GM18867 (cell line): ENCODE results near the gene CALM3.
A peak's percentile ranks its signal among the peaks of the same experiment; 100 is the strongest.
"Not testable (repeated sequence)": the region's sequence is repeated elsewhere in the genome, so short reads cannot be mapped to it uniquely, and the experiment has no call there.

ENCODE experiments used
- ATAC-seq: cut with Tn5 transposase; IDR thresholded peaks from one replicate; pipeline ENCODE4 v1.9.1; 2021; ENCODE audit warnings: mild to moderate bottlenecking, moderate library complexity; ENCODE audit not compliant: unreplicated experiment

The CALM3 gene

GRCh38 chr19:46614114-46614722, 13.1 kb downstream of the CALM3 start:
- peak; percentile 58 for ATAC-seq

- no peak for ATAC-seq
These were observed 14.8 kb downstream of the CALM3 start for GRCh38 chr19:46615966-46616365.

DNA sequence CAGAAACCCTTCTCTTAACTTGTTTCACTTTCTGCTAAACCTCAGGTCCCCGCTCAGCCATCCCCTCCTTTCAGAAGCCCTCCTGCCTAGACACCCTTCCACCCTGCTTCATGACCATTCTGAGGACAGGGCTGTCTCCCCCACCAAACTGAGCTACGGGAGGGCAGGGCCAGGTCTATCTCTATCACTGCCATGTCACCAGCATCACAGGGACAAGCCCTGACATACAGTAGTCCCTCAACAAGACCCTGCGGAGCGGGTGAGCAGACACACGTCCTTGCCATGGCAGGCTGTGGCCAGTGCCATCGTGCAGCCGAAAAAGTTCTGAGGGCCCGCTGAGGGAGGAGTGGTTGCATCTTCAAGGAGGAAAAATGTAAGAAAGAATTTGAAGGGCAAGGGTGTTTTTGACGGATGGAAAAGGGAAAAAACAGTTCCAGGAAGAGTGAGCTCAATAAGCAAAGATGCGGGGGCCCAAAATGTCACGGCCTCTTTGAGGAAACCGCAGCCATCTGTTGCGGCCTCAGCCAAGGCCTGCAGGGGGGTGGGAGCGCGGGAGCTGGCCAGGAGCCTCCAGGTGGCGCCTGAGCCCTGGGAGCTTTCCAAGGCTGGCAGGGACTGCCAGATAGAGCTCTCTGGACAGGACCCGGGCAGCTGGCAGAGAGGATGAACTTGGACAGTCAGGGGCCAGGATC, 15.6 kb downstream of the CALM3 start:
- ATAC-seq = no peak

GRCh38 chr19:46617601-46618000, 16.5 kb downstream of the CALM3 start:
- ATAC-seq = no peak

DNA sequence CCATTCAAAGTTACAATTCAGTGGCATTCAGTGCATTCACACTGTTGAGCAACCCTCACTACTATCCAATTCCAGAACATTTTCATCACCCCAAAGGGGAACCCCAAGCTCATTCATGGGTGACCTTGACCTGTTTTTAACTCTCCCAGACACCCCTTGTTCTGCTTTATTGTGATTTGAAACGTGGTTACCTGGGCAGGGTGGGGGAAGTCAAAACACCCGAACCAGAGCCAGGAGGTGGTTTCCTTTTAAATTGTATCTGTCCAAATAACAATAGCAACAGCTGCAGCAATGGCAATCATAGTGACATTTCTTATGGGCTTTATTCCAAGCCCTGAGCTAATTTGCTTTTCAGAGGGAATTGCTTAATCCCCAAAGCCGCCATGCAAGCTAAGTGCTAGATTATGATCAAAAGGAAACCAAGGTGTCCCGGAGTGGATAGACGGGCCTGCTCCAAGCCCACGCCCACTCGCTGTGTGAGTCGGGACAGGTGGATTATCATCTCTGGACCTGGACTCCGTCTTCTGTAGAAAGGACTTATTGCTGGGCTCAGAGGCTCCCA, 17.6 kb downstream of the CALM3 start:
- no peak for ATAC-seq

GRCh38 chr19:46620267-46620666, 19.1 kb downstream of the CALM3 start:
- no peak for ATAC-seq

GRCh38 chr19:46620716-46621115, 19.6 kb downstream of the CALM3 start:
- ATAC-seq = no peak

DNA sequence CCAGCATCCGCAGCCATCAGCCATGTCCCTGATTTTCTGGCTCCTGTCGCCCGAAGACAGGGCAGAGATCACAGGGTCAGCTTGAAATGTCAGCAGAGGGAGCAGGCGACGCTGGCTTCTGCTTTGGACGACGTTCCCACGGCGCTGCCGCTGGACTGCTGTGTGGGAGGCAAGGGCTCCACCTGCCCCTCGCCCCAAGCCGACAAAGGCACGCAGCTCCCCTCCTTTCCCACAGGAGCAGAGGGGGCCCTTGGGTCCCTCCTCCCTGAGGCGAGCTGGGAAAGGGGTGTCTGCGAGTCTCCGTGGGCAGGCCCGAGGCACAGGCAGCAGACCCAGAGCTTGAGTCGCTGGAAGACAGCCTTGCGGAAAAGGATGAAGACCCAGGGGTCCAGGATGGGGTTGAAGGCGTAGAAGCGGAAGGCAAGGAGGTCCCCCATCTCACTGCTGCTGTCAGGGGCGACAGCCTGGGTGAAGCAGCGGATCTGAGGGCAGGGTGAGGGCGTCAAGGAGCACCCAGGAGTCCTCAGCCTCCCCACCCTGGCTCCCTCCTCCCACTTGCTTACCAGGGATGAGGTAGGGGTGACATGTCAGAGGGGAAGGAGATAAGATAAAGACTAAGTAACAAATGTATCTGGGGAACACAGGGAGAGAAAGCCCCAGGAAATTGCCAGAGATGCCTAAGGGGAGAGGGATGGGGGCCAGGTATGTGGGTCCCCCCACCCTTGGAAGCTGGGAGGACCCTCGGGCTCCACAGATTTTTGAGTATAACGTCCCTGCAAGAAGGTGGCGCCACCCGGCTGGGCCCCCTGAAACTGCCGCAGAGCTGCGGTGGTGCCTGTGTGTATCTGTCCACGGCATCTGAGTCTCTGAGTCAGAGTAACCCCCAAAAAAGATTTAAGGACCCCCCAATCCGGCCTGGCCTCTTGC, 20.3 kb downstream of the CALM3 start:
- no peak for ATAC-seq

- ATAC-seq = no peak
These were observed 21.0 kb downstream of the CALM3 start for GRCh38 chr19:46622118-46622446.

DNA sequence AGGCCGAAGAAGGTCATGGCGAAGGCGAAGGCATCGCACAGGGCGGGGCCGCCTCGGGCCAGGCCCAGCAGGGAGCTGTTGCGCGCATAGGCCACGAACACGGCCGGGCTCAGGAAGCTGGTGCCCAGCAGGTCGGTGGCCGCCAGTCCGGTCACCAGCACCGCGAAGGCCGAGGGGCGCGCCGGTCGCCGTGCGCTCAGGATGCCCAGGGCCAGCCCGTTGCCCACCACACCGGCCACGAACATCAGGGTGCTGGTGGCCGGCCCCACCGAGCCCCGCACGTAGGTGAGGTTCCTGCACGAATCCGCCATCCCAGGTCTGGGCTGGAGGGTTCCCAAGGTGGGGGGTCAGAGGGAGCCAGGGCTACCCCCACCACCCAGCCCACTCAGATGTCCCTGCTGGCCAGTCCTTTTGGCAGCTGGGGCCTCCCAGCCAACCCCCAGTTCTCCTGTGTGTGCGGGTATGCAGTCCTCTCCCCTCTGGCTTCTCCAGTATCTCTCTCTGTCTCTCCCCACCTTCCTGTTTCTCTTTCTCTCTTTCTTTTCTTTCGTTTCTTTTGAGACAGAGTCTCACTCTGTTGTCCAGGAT, 22.9 kb downstream of the CALM3 start:
- ATAC-seq = no peak

GRCh38 chr19:46624958-46625661, 24.0 kb downstream of the CALM3 start, which contains the start of gene PTGIR:
PTGIR (minus strand) TSS chr19:46625089; CDS start chr19:46624225, 864 bp downstream.
- ATAC-seq = no peak

DNA sequence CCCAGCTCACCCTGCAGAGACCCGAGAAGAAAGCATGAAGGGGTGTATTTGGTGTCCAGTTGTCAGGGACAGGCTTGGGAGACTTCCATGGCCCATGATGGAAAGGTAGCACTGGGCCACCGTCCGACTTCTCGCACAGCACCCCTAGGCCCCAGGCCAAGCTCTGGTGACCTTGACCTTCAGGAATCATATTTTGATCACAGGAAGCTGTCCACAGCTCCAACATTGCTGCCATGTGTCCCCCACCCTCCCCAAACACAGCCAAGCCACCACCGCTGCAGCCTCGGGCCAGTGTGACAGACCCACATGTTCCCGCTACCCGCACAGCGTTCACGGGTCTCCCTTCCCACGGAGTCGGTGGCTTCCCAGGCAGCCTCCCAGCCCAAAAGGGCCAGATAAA, 24.6 kb downstream of the CALM3 start:
- ATAC-seq = no peak

DNA sequence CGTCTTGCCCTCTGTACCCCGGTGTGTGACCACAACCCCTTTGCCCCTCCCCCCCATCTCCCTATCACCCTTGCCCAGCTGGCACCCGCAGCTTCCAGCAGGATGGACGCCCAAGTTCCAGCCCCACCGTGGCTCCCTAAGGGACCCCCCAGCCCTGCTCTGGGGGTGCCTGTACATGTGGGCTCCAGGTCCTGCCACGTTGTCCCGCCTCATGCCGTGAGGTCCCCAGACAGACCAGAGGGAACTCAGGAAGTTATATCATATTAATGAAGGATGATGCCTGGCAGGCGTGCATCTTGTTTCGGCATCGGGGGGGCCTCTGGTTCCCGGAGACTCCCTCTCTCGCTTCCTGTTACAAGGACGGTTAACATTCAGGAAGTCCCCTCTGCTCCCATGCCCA, 25.3 kb downstream of the CALM3 start:
- no peak for ATAC-seq

GRCh38 chr19:46628970-46629369, 27.8 kb downstream of the CALM3 start:
- not testable (repeated sequence) for ATAC-seq

DNA sequence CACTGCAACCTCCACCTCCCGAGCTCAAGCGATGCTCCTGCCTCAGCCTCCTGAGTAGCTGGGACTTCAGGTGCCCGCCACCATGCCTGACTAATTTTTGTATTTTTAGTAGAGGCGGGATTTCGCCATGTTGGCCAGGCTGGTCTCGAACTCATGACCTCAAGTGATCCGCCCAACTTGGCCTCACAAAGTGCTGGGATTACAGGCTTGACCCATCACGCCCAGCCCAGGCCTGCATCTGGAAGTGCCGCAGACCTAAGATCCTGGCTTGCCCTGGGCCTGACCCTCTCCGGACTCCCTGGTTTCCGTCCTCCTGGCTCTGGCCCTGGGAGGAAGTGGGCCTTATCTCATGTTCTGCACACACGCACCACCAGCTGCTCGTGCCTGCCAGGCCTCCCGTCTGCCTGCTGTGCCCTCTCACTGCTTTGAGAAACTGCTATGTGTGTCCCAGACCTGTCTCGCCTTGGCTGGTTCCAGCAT, 28.5 kb downstream of the CALM3 start:
- ATAC-seq = no peak

DNA sequence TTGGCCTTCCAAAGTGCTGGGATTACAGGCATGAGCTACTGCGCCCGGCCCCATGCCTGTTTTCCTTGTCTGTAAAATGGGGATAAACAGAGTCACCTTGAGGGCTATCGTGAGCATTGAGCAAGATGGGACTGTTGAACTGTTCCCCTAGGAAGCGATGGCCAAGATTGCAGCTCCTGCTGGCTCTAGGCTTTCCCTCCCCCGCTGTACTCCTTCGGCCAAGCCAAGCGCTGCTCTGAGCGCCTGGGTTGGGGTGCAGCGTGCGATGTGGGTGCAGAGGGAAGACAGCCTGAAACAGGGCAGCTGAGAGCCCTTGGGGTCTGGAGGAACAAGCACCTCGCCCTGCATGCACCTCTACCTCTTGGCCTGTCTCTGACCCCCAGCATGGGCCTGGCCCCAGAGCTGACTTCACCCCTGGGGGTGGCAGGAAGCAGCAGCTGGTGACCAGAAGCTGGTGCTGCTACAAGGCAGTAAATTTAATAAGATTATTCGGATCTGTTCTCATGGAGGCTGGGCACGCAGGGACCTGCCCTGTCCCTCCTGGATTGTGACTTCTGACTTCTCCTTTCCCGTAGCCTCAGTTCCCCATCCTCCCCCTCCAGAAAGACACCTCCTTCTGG, 29.6 kb downstream of the CALM3 start:
- no peak for ATAC-seq

DNA sequence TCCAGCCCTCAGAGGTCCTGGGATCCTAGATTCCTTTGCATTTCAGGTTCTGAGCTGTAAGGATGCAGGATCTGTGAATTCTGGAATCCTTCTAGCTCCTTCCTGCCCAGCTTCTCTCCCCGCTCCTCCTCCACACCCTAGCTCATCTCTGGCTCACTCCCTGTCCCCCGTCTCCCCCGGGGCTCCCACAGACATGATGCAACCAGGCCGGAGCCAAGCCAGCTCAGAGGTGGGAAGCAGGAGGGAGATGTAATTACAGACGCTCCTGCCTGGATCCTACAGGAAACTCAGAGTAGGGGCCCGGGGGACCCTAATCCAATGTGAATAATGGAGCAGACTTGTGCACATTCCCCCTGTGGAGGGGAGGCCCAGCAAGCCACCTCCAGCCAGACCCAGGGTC, 30.4 kb downstream of the CALM3 start:
- ATAC-seq = no peak

DNA sequence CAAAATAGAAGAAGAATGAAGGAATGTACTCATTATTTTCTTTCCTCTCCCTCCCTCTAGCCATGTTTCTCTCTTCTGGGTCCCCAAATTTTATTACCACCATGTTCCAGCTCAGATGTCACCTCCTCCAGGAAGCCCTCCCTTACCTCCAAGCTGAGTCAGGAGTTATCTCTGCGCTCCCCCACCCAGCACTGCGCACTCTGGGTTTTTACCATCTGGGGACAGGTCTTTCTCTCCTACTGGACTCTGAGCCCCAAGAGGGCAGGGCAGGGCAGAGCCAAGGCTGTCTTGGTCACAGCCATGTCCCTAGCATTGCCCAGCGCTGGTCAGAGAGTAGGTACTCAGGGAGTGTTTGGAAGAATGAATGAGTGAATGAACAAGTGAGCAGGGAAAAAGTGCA, 32.0 kb downstream of the CALM3 start:
- ATAC-seq = no peak

DNA sequence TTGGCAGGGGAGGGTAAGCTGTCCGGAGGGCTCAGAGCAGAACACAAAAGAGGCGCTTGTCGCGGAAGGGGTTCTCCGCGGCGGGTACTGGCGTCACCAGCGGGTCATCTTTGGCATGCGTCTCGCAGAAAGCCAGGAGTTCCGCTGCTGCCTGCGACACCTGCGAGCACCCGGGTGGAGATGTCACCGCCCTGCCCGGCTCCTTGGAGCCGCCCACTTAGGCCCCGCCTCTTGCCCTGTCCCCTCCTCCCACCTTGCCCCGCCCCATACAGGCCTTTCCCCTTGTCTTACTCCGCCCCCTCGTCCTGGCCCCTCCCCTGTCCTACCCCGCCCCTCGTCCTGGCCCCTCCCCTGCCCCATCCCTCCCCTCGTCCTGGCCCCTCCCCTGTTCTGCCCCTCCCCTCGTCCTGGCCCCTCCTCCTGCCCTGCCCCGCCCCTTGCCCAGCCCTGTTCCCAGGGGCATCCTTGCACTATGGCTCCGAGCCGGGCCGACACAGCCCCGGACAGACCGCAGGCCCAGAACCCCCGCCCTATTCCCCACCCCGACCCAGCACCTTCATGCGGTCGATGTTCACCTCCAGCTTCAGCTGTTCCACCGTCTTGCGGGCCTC, 33.0 kb downstream of the CALM3 start:
- peak; percentile 62 for ATAC-seq
